GM12801 (cell line): ENCODE results near the gene PXMP4.

Experiments used
- CTCF ChIP-seq: IDR thresholded peaks from one replicate; pipeline ENCODE4 v1.5.1; 2011; ENCODE audit warnings: control low read depth; ENCODE audit not compliant: insufficient read length; ENCODE audit errors: extremely low read depth

Gene PXMP4

GRCh38 chr20:33660685-33661058 lies 59.4 kb downstream of the PXMP4 start:
- no peak for TF ChIP-seq CTCF

GRCh38 chr20:33660035-33660684 lies 60.0 kb downstream of the PXMP4 start:
- TF ChIP-seq CTCF, result no peak

- no peak for TF ChIP-seq CTCF
Observed at GRCh38 chr20:33659341-33660034, 60.6 kb downstream of the PXMP4 start.

- no peak for TF ChIP-seq CTCF
Observed at GRCh38 chr20:33658929-33659328, 61.2 kb downstream of the PXMP4 start.

- no peak for TF ChIP-seq CTCF
Observed at GRCh38 chr20:33658510-33658909, 61.6 kb downstream of the PXMP4 start.

GRCh38 chr20:33657704-33658095 lies 62.4 kb downstream of the PXMP4 start:
- no peak for TF ChIP-seq CTCF

- TF ChIP-seq CTCF, result no peak
Observed at GRCh38 chr20:33656783-33657703, 63.1 kb downstream of the PXMP4 start.
